SKM-1 (cell line): Measurements from ENCODE around the gene APLF.
"Not testable (repeated sequence)": the region's sequence is repeated elsewhere in the genome, so short reads cannot be mapped to it uniquely, and the experiment has no call there.

Experiments
- DNase-seq: peaks from one replicate; lab custom pipeline; 2025; ENCODE audit not compliant: unreplicated experiment; lab: John Stamatoyannopoulos, UW

APLF gene

DNA sequence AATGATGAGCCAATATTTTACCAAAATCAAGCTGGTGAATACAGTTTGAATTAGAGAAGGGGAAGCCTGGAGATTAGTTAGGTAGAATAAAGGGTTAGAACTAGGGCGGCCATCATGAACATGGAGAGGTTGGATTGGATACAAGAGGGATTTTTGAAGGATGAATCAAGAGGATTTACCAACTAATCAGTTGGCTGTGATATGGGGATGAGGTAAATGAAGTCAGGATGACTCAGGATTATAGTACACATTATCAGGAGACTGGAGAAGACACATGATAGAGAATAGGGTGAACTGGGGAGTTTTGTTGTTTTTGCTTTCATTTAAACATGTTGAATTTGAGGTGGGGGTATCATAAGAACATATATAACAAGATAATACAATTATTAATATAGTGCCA is 102.2 kb downstream of the APLF start:
- DNase-seq: no peak

GRCh38 chr2:68570434-68570833 is 103.0 kb downstream of the APLF start:
- not testable (repeated sequence) for DNase-seq

DNA sequence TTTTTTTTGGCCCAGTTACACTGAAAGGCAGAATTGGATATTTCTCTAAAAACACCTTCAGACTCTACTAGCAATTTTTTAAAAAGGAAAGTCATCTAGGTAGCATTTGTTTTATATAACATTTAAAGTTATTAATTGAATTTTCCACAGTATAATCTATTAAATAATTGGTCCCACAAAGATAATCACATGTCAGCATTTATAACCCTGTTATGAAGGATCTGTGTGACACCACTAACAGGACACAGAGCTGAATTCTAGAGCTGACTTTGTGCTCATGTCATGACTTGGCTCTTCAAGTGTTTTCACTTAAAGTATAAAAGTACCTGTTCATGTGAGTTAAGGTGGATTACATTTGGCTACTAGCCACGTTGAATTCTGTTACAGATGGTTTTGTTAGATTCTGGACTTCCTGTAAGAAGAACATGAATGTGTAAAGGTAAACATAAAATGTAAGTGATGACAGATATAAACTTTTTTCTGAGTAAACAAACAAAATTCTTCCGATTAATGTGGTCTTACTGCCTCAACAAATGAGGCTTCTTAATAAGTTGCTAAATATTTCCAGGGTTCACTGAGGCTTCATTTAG is 106.9 kb downstream of the APLF start:
- no peak for DNase-seq

GRCh38 chr2:68577183-68577582 is 109.8 kb downstream of the APLF start:
- DNase-seq: no peak

DNA sequence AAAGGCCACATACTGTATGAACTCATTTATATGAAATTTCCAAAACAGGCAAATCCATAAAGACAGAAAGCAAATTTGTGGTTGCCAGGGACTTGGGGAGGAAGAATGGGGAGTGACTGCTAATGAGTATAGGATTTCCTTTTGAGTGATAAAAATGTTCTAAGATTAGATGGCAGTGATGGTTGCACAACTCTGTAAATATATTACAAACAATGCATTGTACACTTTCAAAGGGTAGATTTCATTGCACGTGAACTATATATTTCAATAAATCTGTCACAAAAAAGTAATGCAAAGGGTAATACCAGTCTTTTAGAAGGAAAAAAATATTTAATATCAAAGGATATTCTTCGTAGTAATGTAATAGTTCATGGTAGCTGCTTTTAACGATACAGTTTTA is 112.3 kb downstream of the APLF start:
- DNase-seq: no peak

GRCh38 chr2:68588589-68588988 is 121.2 kb downstream of the APLF start:
- no peak for DNase-seq

- no peak for DNase-seq
Observed at GRCh38 chr2:68589963-68590362, 122.6 kb downstream of the APLF start.

- DNase-seq: no peak
Observed at GRCh38 chr2:68590702-68591101, 123.3 kb downstream of the APLF start.

- no peak for DNase-seq
Observed at GRCh38 chr2:68591225-68591624, 123.8 kb downstream of the APLF start.

GRCh38 chr2:68594041-68594440 is 126.7 kb downstream of the APLF start:
- no peak for DNase-seq

DNA sequence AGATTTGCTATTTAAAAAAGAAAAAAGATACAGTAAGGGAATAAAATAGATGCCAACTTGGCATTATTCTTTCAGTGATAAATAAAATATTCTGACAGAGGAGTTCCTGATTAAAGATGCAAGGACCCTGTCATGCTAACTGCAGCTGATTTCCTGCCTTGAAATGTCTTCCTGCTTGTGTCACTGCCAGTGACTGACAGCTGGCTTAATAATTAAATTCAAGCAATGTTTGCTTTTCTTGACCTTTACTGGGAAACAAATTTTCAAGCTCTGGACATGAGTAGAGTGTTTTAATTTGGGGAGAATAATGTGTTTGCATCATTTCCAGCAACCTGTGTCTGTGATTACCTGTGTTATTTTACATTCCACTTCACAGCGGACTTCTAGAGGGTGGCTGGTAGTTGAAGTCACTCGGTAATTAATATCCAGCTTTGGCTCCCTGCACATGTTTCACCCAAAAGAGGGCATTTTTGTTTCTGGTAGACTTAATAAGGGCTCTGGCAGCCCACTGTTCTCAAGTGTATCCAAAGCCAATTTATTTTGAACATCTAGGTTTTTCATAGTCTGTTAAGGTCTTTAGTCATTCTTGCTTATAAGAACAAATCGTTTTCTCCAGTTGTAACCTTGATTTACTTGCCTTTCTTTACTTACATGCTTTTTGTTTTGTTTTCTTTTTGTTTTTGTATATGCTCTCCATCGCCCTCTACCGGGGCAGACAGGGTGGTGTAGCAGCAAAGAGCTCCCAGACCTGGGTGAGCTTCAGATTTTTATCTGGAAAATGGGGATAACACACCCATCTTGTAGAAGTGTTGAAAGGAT is 127.5 kb downstream of the APLF start:
- no peak for DNase-seq

- DNase-seq: not testable (repeated sequence)
Observed at GRCh38 chr2:68595493-68595785, 128.1 kb downstream of the APLF start.

- DNase-seq: not testable (repeated sequence)
Observed at GRCh38 chr2:68600495-68600894, 133.1 kb downstream of the APLF start.

GRCh38 chr2:68603059-68603458 is 135.7 kb downstream of the APLF start:
- DNase-seq: no peak

DNA sequence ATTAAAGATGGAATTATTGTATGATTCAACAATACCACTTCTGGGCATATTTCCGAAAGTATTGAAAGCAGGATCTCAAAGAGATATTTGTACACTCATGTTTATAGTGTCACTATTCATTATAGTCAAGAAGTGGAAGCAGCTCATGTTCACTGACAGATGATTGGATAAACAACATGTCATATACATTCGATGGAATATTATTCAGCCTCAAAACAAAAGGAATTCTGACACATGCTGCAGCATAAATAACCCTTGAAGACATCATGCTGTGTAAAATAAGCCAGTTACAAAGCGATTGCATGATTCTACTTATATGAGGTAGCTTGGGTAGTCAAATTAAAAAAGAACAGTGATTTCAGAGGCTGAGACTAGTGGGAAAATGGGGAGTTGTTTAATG is 136.7 kb downstream of the APLF start:
- DNase-seq: no peak

DNA sequence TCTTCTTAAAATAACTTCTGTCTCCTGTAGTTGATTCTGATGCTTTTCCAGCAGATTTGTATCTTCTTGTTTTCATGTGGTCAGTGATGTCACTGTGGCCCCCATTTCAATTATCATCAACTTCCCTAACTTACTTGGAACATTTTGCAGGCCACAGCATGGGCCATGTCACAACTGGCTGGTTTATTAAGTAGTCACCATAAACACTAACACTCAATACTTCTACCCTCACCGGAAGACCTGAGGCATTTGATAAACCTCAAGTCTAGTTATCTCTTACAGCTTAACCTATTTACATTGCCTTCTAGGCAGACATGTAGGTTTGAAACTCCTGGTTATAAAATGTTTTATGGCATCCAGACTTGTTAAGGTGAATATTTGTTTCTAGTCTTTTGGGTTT is 138.6 kb downstream of the APLF start:
- DNase-seq: no peak

- no peak for DNase-seq
Observed at GRCh38 chr2:68606759-68607158, 139.4 kb downstream of the APLF start.

DNA sequence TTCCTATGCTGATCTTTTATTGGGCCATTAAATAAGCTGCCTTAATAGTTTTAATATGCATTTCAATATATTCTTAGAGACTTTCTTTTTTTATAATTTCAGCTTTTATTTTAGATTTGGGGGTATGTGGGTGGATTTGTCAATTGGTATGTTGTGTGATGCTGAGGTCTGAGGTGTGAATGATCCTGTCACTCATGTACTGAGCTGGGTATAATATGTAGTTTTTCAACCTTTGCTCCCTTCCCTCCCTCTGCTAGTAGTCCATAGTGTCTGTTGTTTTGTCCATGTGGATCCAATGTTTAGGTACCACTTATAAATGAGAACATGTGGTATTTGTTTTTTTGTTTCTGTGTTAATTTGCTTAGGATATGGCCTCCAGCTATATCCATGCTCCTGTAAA is 140.5 kb downstream of the APLF start:
- no peak for DNase-seq

DNA sequence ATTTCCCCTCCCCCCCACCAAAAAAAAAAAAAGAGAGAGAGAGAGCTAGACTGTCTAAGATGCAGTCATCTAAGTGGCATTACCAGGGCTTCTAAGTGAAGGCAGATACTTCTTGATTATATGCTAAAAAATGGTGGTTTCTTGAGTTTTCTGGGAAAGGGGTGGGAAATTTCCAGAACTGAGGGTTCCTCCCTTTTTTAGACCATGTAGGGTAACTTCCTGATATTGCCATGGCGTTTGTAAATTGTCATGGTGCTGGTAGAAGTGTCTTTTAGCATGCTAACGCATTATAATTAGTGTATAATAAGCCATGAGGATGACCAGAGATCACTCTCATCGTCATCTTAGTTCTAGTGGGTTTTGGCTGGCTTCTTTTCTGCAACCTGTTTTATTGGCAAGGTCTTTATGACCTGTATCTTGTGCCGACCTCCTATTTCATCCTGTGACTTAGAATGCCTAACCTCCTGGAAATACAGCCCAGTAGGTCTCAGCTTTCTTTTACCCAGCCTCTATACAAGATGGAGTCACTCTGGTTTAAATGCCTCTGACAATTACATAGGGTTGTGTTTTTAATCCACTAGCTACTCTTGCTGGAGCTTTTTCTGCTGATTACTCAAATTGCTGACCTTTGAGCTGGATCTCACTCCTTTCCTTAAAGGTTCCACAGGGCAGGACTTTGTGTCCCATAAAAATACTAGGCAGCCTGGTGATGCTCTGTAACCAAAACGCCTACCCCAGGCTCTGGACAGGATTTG is 145.6 kb downstream of the APLF start:
- DNase-seq: no peak

- no peak for DNase-seq
Observed at GRCh38 chr2:68620772-68621171, 153.4 kb downstream of the APLF start.

GRCh38 chr2:68623820-68624219 is 156.4 kb downstream of the APLF start:
- no peak for DNase-seq

GRCh38 chr2:68627615-68628014 is 160.2 kb downstream of the APLF start:
- no peak for DNase-seq
